Coronary artery (tissue), 2 donors: ENCODE results near the gene PEX14.
A peak's percentile ranks its signal among the peaks of the same experiment; 100 is the strongest.

ENCODE experiments used
- DNase-seq: peaks from one replicate; pipeline ENCODE4 v3.0.0-alpha.2; 2017; ENCODE audit warnings: low spot score
- H3K27ac ChIP-seq, 2 donors: fragments of 200-600 bp; sonication (generic); one replicate each; pipeline ENCODE4 v1.5.1; 2016 to 2019
- H3K4me3 ChIP-seq: fragments of 200-600 bp; sonication (generic); 2 replicates; pipeline ENCODE4 v1.5.1; 2016; ENCODE audit warnings: mild to moderate bottlenecking, moderate library complexity
- TF ChIP-seq, protein P1 (sequence below): fragments of 200-600 bp; sonication (generic); IDR thresholded peaks from one replicate; pipeline ENCODE4 v1.5.1; 2019; ENCODE audit warnings: antibody characterized with exemption

The PEX14 gene

DNA sequence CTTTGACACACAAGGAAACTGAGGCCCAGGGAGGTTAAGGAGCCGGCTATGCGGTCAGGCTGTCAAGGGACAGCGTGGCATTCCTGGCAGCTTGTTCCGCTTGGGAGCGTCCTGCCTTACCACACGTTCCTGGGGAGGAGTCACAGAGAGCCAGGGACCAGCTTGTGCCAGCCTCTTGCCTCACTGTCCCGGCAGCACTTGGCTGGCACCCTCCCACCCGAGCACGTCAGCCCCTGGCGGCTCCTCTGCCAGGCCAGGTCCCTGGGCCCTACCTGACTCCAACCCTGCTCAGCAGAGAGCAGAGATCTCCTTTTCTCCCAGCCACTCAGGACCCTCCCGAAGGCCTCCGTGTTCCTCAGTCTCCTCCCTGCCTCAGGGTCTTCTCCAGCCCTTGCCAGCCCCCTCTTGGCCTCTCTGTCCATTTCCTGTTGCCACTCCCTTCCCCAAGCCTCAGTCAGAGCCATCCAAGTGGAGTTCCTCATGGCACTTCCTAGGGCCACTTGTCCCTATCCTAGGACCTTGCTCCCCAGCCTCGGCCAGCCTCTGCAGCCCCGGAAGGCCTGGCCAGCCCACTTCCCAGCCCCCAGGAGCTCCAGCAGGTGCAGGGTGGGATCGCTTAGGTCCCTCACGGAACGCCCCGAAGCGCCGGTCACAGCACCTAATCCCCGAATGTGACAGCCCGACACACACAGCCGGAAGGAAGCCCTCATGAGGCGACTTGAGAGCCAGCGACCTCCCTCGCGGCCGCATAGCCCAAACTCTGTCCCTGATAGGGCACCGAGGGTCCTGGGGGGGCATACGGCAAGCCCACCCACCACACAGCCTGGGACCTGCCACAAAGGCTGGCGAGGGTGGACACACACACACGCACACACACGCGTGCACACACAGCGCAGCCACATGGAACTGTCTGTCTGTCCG is 191.4 kb downstream of the PEX14 start:
- peak; percentile 91 for DNase-seq
- Histone ChIP-seq H3K27ac (peak overlapping the region; percentile 79 to 85), H3K4me3 (no peak overlapping the region)
- TF ChIP-seq, protein P1, sequence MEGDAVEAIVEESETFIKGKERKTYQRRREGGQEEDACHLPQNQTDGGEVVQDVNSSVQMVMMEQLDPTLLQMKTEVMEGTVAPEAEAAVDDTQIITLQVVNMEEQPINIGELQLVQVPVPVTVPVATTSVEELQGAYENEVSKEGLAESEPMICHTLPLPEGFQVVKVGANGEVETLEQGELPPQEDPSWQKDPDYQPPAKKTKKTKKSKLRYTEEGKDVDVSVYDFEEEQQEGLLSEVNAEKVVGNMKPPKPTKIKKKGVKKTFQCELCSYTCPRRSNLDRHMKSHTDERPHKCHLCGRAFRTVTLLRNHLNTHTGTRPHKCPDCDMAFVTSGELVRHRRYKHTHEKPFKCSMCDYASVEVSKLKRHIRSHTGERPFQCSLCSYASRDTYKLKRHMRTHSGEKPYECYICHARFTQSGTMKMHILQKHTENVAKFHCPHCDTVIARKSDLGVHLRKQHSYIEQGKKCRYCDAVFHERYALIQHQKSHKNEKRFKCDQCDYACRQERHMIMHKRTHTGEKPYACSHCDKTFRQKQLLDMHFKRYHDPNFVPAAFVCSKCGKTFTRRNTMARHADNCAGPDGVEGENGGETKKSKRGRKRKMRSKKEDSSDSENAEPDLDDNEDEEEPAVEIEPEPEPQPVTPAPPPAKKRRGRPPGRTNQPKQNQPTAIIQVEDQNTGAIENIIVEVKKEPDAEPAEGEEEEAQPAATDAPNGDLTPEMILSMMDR = no peak

DNA sequence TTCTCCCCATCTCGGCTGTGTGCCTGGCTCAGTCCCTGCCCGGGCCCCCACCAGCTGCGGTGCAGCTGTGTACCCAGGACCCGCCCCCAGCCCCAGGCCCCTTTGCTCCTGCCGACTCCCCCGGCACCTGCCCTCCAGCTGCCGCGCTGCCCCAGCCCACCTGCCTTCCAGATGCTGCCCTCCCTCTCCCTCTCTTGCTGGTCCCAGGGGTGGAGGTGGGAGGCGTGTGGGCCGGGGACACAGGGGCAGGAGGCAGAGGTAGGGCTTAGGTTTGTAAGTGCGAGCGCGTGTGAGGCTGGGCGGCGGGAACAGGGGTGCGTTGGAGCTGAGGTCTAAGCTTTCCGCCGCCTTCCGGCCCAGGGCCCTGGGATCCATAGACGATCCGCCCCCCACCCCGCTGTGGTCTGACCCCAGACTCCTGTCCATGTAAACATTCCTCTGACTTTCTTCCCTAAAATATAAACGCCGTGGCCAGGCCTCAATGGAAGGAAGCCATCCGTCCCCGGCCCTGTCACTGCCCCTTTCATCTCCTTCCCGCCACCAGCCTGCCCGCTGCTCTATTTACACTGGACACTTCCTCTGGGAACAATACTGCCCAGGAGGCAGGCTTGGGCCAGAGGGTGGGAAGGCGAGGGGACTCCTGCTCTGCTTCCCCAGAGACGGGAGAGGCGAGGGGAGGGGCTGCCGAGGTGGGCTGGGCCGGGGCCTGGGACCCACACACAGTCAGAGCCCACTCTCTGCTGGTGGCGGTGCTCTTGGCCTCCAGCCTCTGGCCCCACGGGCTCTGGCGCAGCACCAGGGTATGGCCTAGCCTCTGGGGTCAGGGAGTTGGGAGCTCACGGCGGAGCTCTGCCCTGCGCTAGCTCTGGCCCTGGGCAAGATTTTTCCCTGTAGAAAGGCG is 193.4 kb downstream of the PEX14 start:
- H3K4me3 ChIP-seq = no peak overlapping the region
- TF ChIP-seq, protein P1 = no peak
- DNase-seq = no peak
- H3K27ac ChIP-seq = peak overlapping the region; percentile 76

DNA sequence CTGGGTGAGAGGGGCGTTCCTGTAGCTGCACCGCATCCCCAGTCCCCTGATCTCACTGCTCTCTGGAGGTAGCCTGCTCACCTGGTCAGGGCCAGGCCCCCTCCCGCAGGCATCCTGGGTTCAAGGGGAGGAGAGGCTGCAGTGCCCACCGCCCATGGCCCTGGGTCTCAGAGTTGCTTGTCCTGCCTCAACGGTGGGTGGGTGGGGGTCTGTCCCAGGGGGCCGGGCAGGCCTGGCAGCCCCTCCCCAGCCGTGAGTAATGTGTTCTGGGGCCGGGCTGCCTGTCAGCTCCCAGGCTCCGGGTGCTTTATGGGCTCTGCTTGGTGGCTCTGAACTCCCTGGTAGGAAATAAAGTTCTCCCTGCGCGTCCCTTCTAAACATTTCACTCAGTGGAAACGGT is 194.8 kb downstream of the PEX14 start:
- peak overlapping the region in 1 of 2 donors; percentile 76 for H3K27ac ChIP-seq

DNA sequence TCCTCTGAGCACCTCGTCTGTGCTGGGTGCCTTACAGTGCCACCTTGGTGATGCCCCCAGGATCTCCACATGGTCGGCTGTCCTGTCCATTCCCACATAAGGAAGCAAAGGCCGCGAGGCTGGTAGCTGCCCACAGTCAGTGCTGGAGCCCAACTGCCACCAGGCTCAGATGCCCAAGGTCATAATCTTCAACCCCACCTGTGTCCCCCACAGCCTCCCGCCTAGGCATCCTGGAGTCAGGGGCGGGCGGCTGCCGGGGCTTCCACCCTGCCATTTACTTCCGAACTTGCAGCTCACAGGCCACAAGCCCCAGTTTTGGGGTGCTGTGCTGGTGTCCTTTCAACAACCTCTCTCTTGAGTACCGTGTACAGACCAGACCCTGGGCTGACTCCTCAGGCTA is 195.4 kb downstream of the PEX14 start:
- Histone ChIP-seq H3K4me3 (no peak overlapping the region), H3K27ac (no peak overlapping the region)
- TF ChIP-seq, protein P1 = no peak
- DNase-seq = no peak

More for the DNA sequence above, 194.8 kb downstream of the PEX14 start:
- TF ChIP-seq, protein P1 = no peak
- no peak for DNase-seq
- H3K4me3 ChIP-seq = no peak overlapping the region

DNA sequence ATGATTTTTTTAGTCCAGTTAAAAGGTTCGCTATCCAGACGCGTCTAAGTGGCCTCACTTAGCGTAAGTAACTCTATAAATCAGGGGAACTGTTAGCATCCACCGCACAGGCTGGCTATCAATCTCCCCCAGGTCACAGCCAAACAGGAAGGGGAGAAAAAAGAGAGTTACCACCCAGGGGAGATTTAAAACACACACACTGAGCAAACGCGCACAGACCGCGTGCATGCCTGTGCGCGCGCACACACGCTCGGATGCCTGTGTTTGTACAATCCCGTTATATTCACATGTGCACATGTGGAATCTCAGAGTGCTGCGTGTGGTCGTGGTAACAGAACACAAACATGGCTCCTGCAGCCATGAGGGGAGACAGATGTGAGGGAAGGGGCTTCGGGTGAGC is 196.3 kb downstream of the PEX14 start:
- H3K27ac ChIP-seq = no peak overlapping the region
- no peak for DNase-seq

DNA sequence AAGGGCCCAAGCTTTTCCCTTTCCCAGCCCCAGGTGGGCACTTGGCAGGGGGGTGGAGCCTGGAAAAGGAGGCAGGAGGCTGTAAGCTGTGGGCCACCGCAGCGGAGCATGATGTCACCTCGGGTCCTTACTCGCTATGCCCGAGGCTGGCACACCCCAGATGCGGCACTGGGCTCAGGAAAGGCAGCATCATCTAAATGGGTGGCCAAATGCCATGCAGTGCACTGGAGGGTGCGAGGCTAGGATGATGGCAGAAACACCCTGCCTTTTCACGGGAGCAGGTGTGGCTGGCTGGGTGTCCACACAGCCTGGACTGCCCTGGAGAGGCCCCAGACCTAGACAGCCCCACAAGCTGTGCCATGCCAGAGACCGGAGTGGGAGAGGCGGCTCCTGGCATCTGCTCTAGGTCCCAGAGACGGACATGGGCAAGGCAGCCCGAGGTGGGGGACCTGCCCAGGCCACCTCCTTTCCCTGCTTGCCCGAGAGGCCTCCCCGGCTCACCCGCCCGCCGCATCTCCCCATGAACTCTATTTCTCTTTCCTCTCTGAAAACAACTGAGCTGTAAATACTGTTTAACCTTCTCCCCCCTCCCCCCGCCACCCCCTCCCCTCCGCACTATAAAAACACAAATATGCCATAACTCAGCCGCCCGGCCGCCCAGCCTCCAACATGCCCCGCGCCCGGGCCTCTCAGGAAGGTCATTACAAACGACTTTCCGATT is 197.0 kb downstream of the PEX14 start:
- no peak for DNase-seq
- Histone ChIP-seq H3K4me3 (no peak overlapping the region), H3K27ac (no peak overlapping the region)
- TF ChIP-seq, protein P1 = no peak

More for the DNA sequence above, 196.3 kb downstream of the PEX14 start:
- TF ChIP-seq, protein P1 = no peak
- no peak overlapping the region for H3K4me3 ChIP-seq
